SKM-1 treated with dmso at 0.1 percent for 144 hours (cell line): Measurements from ENCODE around the gene MEX3A.
"Not testable (repeated sequence)": the region's sequence is repeated elsewhere in the genome, so short reads cannot be mapped to it uniquely, and the experiment has no call there.

Source experiments
- DNase-seq: peaks from one replicate; lab custom pipeline; 2025; ENCODE audit not compliant: unreplicated experiment; lab: John Stamatoyannopoulos, UW

The MEX3A gene

GRCh38 chr1:156080241-156080862 is 1.9 kb downstream of the MEX3A start:
- no peak for DNase-seq

- no peak for DNase-seq
Measured at GRCh38 chr1:156079762-156080161, 2.5 kb downstream of the MEX3A start.

- no peak for DNase-seq
Measured at GRCh38 chr1:156078728-156079127, 3.5 kb downstream of the MEX3A start.

- no peak for DNase-seq
Measured at GRCh38 chr1:156077430-156077760, 4.9 kb downstream of the MEX3A start.

GRCh38 chr1:156076609-156077429 is 5.4 kb downstream of the MEX3A start:
- no peak for DNase-seq

GRCh38 chr1:156075775-156076204 is 6.5 kb downstream of the MEX3A start:
- DNase-seq = no peak

GRCh38 chr1:156075162-156075561 is 7.1 kb downstream of the MEX3A start:
- DNase-seq = no peak

- DNase-seq = no peak
Measured at GRCh38 chr1:156074661-156075060, 7.6 kb downstream of the MEX3A start.

GRCh38 chr1:156073740-156074139 is 8.5 kb downstream of the MEX3A start:
- no peak for DNase-seq

GRCh38 chr1:156073110-156073687 is 9.1 kb downstream of the MEX3A start:
- DNase-seq = no peak

GRCh38 chr1:156072251-156072650 is 10.0 kb downstream of the MEX3A start:
- no peak for DNase-seq

GRCh38 chr1:156071332-156071816 is 10.9 kb downstream of the MEX3A start:
- DNase-seq = not testable (repeated sequence)

GRCh38 chr1:156070548-156070947 is 11.7 kb downstream of the MEX3A start:
- DNase-seq = no peak

- no peak for DNase-seq
Measured at GRCh38 chr1:156069490-156070455, 12.5 kb downstream of the MEX3A start.

- no peak for DNase-seq
Measured at GRCh38 chr1:156067262-156067661, 15.0 kb downstream of the MEX3A start.

GRCh38 chr1:156065871-156066270 is 16.4 kb downstream of the MEX3A start:
- no peak for DNase-seq

- DNase-seq = no peak
Measured at GRCh38 chr1:156065212-156065611, 17.1 kb downstream of the MEX3A start.

GRCh38 chr1:156064615-156065014 is 17.6 kb downstream of the MEX3A start:
- no peak for DNase-seq

- DNase-seq = no peak
Measured at GRCh38 chr1:156063997-156064285, 18.3 kb downstream of the MEX3A start.

- no peak for DNase-seq
Measured at GRCh38 chr1:156062189-156062588, 20.1 kb downstream of the MEX3A start.

- DNase-seq = no peak
Measured at GRCh38 chr1:156060937-156061636, 21.2 kb downstream of the MEX3A start, which contains the start of gene RAB25. RAB25 (plus strand) TSS chr1:156061160; CDS start chr1:156061401, 241 bp downstream.
